Measurements from ENCODE around the gene TAF11L3. TPM values are rescaled to one million over a fixed set of nuclear protein-coding genes. Genes with fewer than 3 reads are reported as not detected.
"Not testable (repeated sequence)": the region's sequence is repeated elsewhere in the genome, so short reads cannot be mapped to it uniquely, and the experiment has no call there.

The TAF11L3 gene
- total RNA-seq, result not detected in 2 replicates
- not detected in 2 replicates for polyA plus RNA-seq

DNA sequence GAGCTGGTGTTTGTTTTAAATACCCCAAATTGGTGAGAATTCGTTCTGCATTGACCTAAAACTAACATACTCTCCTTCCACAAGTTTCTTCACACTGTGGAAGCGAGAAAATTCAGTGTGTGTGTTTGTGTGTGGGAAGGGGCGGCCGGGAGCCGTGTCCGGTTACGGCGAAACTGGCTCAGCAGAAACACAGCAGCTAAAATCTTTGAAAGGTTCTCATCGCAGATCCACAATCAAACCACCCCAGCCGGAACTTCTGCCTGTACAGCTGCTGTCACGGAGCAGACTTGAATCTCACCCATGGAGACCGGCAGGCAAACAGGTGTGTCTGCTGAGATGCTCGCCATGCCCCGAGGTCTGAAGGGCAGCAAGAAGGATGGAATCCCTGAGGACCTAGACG is at the start of gene TAF11L3:
TSS of gene TAF11L3 (plus strand) at position 301 of the 400 bp plus-strand sequence.
- H3K9me3 ChIP-seq (ENCODE audit: low read depth); H3K27me3 ChIP-seq; H3K4me3 ChIP-seq; H3K36me3 ChIP-seq; DNase-seq (ENCODE audit: low read depth in 1 of 2, low spot score in 1 of 2); H3K27ac ChIP-seq; H3K4me1 ChIP-seq (ENCODE audit: low read depth): not testable (repeated sequence)

DNA sequence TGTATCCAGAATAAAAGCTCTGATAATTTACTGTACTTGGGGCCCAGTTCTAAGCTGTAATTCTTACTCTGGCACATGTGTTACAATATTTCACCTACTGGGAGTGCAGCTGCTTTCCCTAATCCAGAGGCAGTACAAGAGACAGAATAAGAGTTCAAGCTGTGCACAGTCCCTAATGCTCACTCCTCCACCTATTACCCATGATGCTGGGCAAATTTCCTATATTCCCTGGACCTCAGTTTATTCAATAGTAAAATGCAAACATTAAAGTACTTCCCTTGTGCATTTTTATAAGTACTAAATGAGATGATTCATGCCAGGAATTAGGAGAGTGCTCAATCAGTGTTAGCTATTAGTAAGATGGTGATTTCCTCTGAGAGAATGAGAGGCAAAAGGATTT is 48.1 kb upstream of the TAF11L3 start:
- TF ChIP-seq, protein P1, sequence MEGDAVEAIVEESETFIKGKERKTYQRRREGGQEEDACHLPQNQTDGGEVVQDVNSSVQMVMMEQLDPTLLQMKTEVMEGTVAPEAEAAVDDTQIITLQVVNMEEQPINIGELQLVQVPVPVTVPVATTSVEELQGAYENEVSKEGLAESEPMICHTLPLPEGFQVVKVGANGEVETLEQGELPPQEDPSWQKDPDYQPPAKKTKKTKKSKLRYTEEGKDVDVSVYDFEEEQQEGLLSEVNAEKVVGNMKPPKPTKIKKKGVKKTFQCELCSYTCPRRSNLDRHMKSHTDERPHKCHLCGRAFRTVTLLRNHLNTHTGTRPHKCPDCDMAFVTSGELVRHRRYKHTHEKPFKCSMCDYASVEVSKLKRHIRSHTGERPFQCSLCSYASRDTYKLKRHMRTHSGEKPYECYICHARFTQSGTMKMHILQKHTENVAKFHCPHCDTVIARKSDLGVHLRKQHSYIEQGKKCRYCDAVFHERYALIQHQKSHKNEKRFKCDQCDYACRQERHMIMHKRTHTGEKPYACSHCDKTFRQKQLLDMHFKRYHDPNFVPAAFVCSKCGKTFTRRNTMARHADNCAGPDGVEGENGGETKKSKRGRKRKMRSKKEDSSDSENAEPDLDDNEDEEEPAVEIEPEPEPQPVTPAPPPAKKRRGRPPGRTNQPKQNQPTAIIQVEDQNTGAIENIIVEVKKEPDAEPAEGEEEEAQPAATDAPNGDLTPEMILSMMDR (IDR thresholded peaks at IDR 0.05; ENCODE audit: low read depth, low read length), result no peak
- Histone ChIP-seq H3K27me3 (peaks cover 49% of the 10 kb centered on the region), H3K27ac (no peak overlapping the region), H3K36me3 (no peaks in the 10 kb centered on the region), H3K4me3 (no peak overlapping the region), H3K4me1 (ENCODE audit: low read depth) (no peaks in the 10 kb centered on the region), H3K9me3 (ENCODE audit: low read depth) (no peaks in the 10 kb centered on the region)
- no peak for DNase-seq (ENCODE audit: low read depth in 1 of 2, low spot score in 1 of 2)

DNA sequence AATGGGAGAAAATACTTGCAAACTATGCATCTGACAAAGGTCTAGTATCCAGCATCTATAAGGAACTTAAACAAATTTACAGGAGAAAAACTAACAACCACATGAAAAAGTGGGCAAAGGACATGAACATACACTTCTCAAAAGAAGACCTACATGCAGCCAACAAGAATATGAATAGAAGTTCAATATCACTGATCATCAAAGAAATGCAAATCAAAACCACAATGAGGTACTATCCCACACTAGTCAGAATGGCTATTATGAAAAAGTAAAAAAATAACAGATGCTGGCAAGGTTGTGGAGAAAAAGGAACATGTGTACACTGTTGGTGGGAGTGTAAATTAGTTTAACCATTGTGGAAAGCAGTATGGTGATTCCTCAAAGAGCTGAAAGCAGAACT is 43.1 kb upstream of the TAF11L3 start:
- H3K27ac ChIP-seq; H3K36me3 ChIP-seq; DNase-seq (ENCODE audit: low read depth in 1 of 2, low spot score in 1 of 2); H3K9me3 ChIP-seq (ENCODE audit: low read depth); H3K4me3 ChIP-seq; H3K4me1 ChIP-seq (ENCODE audit: low read depth): not testable (repeated sequence)
- H3K27me3 ChIP-seq, result peaks cover 41% of the 10 kb centered on the region

DNA sequence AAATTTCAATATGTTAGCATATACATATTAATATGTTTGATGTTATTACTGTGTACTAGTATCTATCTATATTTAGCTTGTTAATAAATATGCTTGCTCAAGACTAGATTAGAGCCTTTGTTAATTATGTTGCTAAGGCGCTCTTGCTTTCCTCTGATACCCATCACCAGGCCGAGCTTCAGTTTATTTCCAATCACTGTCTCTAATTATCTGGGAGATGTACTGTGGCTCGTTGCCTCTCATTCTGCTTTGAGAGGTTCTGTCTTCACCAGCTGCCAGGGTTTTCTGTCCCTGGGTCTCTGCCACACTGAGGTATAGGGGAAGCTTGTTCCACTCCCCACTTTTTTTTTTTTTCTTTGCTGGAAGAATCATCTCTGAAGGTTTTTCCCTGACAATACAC is 41.1 kb upstream of the TAF11L3 start:
- H3K36me3 ChIP-seq, result no peaks in the 10 kb centered on the region
- no peak for DNase-seq (ENCODE audit: low read depth in 1 of 2, low spot score in 1 of 2)
- no peak overlapping the region for H3K4me3 ChIP-seq
- no peaks in the 10 kb centered on the region for H3K9me3 ChIP-seq (ENCODE audit: low read depth)
- TF ChIP-seq, protein P1 (IDR thresholded peaks at IDR 0.05; ENCODE audit: low read depth, low read length), result no peak
- H3K27me3 ChIP-seq, result peaks cover 35% of the 10 kb centered on the region
- no peaks in the 10 kb centered on the region for H3K4me1 ChIP-seq (ENCODE audit: low read depth)
- H3K27ac ChIP-seq, result no peak overlapping the region

DNA sequence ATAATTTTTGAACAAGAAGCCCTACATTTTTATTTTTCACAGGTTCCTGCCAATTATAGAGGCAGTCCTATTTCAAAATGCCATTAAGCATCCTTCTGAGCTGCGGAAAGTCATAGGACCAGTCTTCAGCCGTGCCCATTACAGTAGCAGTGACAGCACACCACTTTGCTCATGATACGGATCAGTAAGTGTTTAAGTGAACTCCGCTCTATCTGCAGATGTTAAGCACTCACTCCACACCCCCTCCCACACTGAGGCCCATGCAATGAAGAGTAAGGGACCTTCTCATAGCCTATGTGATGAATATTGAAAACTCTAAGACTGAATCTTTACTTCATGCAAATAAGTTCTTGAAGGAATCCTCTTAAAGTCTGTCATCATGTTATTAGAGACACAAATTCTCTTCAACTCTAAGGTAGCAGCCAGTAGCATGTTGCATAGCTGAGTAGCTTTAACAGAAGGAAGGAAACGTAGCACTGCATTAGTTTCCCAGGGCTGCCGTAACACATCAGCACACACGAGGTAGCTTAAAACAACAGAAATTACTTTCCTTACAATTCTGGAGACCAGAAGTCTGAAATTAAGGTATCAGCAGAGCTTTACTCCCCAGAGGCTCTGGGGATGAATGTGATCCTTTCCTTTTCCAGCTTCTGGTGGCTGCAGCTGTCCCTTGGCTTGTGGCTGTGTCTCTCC is 40.4 kb upstream of the TAF11L3 start:
- H3K27me3 ChIP-seq, result peaks cover 32% of the 10 kb centered on the region
- H3K27ac ChIP-seq, result no peak overlapping the region
- no peaks in the 10 kb centered on the region for H3K9me3 ChIP-seq (ENCODE audit: low read depth)
- TF ChIP-seq, protein P1 (IDR thresholded peaks at IDR 0.05; ENCODE audit: low read depth, low read length), result no peak
- no peaks in the 10 kb centered on the region for H3K36me3 ChIP-seq
- H3K4me1 ChIP-seq (ENCODE audit: low read depth), result no peaks in the 10 kb centered on the region
- H3K4me3 ChIP-seq, result no peak overlapping the region
- DNase-seq (ENCODE audit: low read depth in 1 of 2, low spot score in 1 of 2), result peak in 1 of 2 donors; percentile 26

DNA sequence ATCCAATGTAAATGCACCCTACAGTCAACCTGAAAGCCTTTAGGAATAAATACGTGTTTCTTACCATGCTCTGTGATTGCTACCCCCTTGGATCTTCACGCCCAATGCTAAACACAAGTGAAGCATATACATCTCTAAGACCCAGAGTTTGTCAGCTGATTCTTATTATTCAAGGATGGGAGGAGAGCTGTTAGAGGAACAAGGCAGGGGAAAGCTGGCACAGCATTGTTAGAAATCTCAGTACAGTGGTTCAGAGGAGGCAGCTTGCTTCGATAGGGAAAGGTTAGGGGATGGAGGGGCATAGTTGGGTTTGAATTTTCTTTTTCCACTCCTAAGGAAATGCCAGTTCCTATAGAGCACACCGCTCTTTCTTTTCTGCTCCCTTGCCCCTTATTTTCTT is 36.8 kb upstream of the TAF11L3 start:
- no peak overlapping the region for H3K27ac ChIP-seq
- H3K4me1 ChIP-seq (ENCODE audit: low read depth), result no peaks in the 10 kb centered on the region
- no peak for DNase-seq (ENCODE audit: low read depth in 1 of 2, low spot score in 1 of 2)
- TF ChIP-seq, protein P1 (IDR thresholded peaks at IDR 0.05; ENCODE audit: low read depth, low read length), result no peak
- peaks cover 12% of the 10 kb centered on the region for H3K27me3 ChIP-seq
- no peaks in the 10 kb centered on the region for H3K36me3 ChIP-seq
- no peaks in the 10 kb centered on the region for H3K9me3 ChIP-seq (ENCODE audit: low read depth)
- no peak overlapping the region for H3K4me3 ChIP-seq

All from cardiac muscle cell (in vitro differentiated cells and primary cell).